Gastroesophageal sphincter (tissue), 4 donors: ENCODE data around the gene SLC25A38. TPM values are rescaled to one million over a fixed set of nuclear protein-coding genes. Genes with fewer than 3 reads are reported as not detected.

Source experiments
- ATAC-seq: fragments of 150-250 bp; one replicate; pipeline ENCODE4 v1.9.1; 2016; ENCODE audit warnings: mild to moderate bottlenecking, moderate library complexity
- H3K27ac ChIP-seq, 4 donors: fragments of 200-600 bp; sonication (generic) in 3 of 4; 1 replicate in 3 of 4; 2 replicates in 1 of 4; pipeline ENCODE4 v1.5.1; 2016 to 2019
- H3K27me3 ChIP-seq: fragments of 200-600 bp; sonication (generic); one replicate; pipeline ENCODE4 v1.5.1; 2019
- H3K36me3 ChIP-seq, 2 donors: fragments of 200-600 bp; sonication (generic); one replicate each; pipeline ENCODE4 v1.5.1; 2019; ENCODE audit warnings: control low read depth in 1 of 2
- H3K4me1 ChIP-seq, 3 donors: fragments of 200-600 bp; sonication (generic); 1 replicate in 2 of 3; 2 replicates in 1 of 3; pipeline ENCODE4 v1.5.1; 2016 to 2019; ENCODE audit warnings: control low read depth in 2 of 3
- H3K4me3 ChIP-seq, 2 donors: fragments of 200-600 bp; sonication (generic); one replicate each; pipeline ENCODE4 v1.5.1; 2019; ENCODE audit warnings: mild to moderate bottlenecking in 1 of 2, moderate library complexity in 1 of 2
- H3K9me3 ChIP-seq, 3 donors: fragments of 200-600 bp; sonication (generic); one replicate each; pipeline ENCODE4 v1.5.1; 2017 to 2019; ENCODE audit warnings: control low read depth in 2 of 3
- CTCF ChIP-seq, 4 experiments: fragments of 200-600 bp in 2 of 4; fragments of 450-650 bp in 2 of 4; sonication (generic) in 1 of 4; IDR thresholded peaks; one replicate each; pipeline ENCODE4 v1.5.1; 2017 to 2019; ENCODE audit warnings: antibody characterized with exemption in 4 of 4, mild to moderate bottlenecking in 2 of 4, moderate library complexity in 2 of 4
- EP300 ChIP-seq: sonication (generic); formaldehyde crosslinking; IDR thresholded peaks from one replicate; pipeline ENCODE4 v1.6.1; 2017; ENCODE audit warnings: antibody characterized with exemption, mild to moderate bottlenecking
- POLR2A ChIP-seq, 2 donors: fragments of 450-650 bp; IDR thresholded peaks; one replicate each; pipeline ENCODE4 v1.6.1; 2017; ENCODE audit warnings: antibody characterized with exemption in 2 of 2, mild to moderate bottlenecking in 2 of 2, moderate library complexity in 1 of 2
- POLR2AphosphoS5 ChIP-seq: sonication (generic); formaldehyde crosslinking; IDR thresholded peaks from one replicate; pipeline ENCODE4 v1.6.1; 2017; ENCODE audit warnings: antibody characterized with exemption
- WGBS, 2 donors: methylation state at CpG; one replicate each; pipeline ENCODE4 v1.1.5; 2018; ENCODE audit warnings: low coverage in 1 of 2; 5-methylcytosine and 5-hydroxymethylcytosine counted together
- total RNA-seq, 4 donors: library from RNA; depleted of rRNA; stranded (reverse); fragments of >200 nt; gene quantifications; one replicate each; pipeline ENCODE4 v1.1.0, GENCODE V29; 2016

SLC25A38 gene
- total RNA-seq, 4 donors from 2014 or later, result 24.9 to 44.8 (median 28.5) TPM

- Histone ChIP-seq H3K27ac (no peak overlapping the region), H3K36me3 (no peaks in the 10 kb centered on the region), H3K27me3 (no peaks in the 10 kb centered on the region), H3K4me1 (no peaks in the 10 kb centered on the region), H3K4me3 (no peak overlapping the region), H3K9me3 (no peaks in the 10 kb centered on the region)
- ATAC-seq, result no peak
- TF ChIP-seq POLR2AphosphoS5, result no peak
- TF ChIP-seq POLR2A (IDR thresholded peaks at IDR 0.05), result no peak
- no peak for TF ChIP-seq EP300
- no peak for TF ChIP-seq CTCF (IDR thresholded peaks at IDR 0.05)
- 100% methylated on average over 1 of the region's 1 CpG; no CpG with 5 or more reads in 1 of the 2 donors for WGBS, 2 donors
Observed at GRCh38 chr3:39343076-39343717, 40.0 kb upstream of the SLC25A38 start.

- no peak overlapping the region for H3K4me3 ChIP-seq
- TF ChIP-seq POLR2A (IDR thresholded peaks at IDR 0.05) (no peak), POLR2AphosphoS5 (no peak), EP300 (no peak), CTCF (IDR thresholded peaks at IDR 0.05) (no peak)
Observed at GRCh38 chr3:39343760-39344159, 39.4 kb upstream of the SLC25A38 start.

DNA sequence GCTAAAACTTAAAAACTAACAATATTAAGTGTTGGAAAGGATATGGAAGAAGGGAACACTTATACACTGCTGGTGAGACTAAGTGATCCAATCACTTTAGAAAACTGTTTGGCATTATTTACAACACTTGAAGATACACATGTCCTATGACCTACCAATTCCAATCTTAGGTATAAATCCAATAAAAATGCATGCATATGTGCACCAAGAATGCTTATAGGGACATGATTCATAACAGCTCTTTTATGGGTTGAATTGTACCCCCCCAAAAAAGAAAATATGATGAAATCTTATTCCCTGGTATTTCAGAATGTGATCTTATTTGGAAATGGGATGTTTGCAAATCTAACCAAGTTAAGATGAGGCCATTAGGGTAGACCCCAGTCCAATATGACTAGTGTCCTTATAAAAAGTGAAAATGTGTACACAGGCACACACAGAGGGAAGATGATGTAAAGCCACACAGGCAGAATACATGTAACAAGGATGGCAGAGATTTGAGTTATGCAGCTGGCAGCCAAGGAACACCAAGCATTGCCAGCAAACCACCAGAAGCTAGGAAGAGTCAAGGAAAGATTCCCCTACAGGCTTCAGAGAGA is 38.3 kb upstream of the SLC25A38 start:
- no peaks in the 10 kb centered on the region for H3K9me3 ChIP-seq
- no peaks in the 10 kb centered on the region for H3K36me3 ChIP-seq
- H3K4me3 ChIP-seq, result no peak overlapping the region
- no peaks in the 10 kb centered on the region for H3K27me3 ChIP-seq
- H3K27ac ChIP-seq, result no peak overlapping the region
- no peaks in the 10 kb centered on the region for H3K4me1 ChIP-seq
- no peak for TF ChIP-seq EP300
- no peak for TF ChIP-seq POLR2AphosphoS5
- no peak for TF ChIP-seq POLR2A (IDR thresholded peaks at IDR 0.05)
- TF ChIP-seq CTCF (IDR thresholded peaks at IDR 0.05), result no peak
- no peak for ATAC-seq

More at GRCh38 chr3:39343760-39344159, 39.4 kb upstream of the SLC25A38 start:
- ATAC-seq, result no peak
- Histone ChIP-seq H3K27me3 (no peaks in the 10 kb centered on the region), H3K4me1 (no peaks in the 10 kb centered on the region), H3K36me3 (no peaks in the 10 kb centered on the region), H3K9me3 (no peaks in the 10 kb centered on the region), H3K27ac (no peak overlapping the region)

GRCh38 chr3:39346785-39347585 is 36.2 kb upstream of the SLC25A38 start:
- Histone ChIP-seq H3K27me3 (no peaks in the 10 kb centered on the region), H3K27ac (no peak overlapping the region), H3K36me3 (no peaks in the 10 kb centered on the region), H3K9me3 (no peaks in the 10 kb centered on the region), H3K4me3 (no peak overlapping the region), H3K4me1 (no peaks in the 10 kb centered on the region)
- 22 to 30% methylated on average over 2 of the region's 2 CpGs for WGBS, 2 donors
- TF ChIP-seq POLR2AphosphoS5, result no peak
- no peak for TF ChIP-seq EP300
- TF ChIP-seq POLR2A (IDR thresholded peaks at IDR 0.05), result no peak
- no peak for TF ChIP-seq CTCF (IDR thresholded peaks at IDR 0.05)
- ATAC-seq, result no peak

GRCh38 chr3:39347586-39347876 is 35.6 kb upstream of the SLC25A38 start:
- TF ChIP-seq POLR2AphosphoS5 (no peak), EP300 (no peak), POLR2A (IDR thresholded peaks at IDR 0.05) (no peak), CTCF (IDR thresholded peaks at IDR 0.05) (no peak)
- H3K4me3 ChIP-seq, result no peak overlapping the region
- H3K4me1 ChIP-seq, result no peaks in the 10 kb centered on the region
- no peak for ATAC-seq
- H3K27me3 ChIP-seq, result no peaks in the 10 kb centered on the region
- WGBS, 2 donors, result 23 to 35% methylated on average over 3 of the region's 3 CpGs
- H3K36me3 ChIP-seq, result no peaks in the 10 kb centered on the region
- no peaks in the 10 kb centered on the region for H3K9me3 ChIP-seq
- H3K27ac ChIP-seq, result no peak overlapping the region
